Gastroesophageal sphincter (tissue), 4 donors: Measurements from ENCODE around the gene EPHA8. TPM values are rescaled to one million over a fixed set of nuclear protein-coding genes. Genes with fewer than 3 reads are reported as not detected.

ENCODE experiments used
- ATAC-seq: fragments of 150-250 bp; one replicate; pipeline ENCODE4 v1.9.1; 2016; ENCODE audit warnings: mild to moderate bottlenecking, moderate library complexity
- H3K27ac ChIP-seq, 4 donors: fragments of 200-600 bp; sonication (generic) in 3 of 4; 1 replicate in 3 of 4; 2 replicates in 1 of 4; pipeline ENCODE4 v1.5.1; 2016 to 2019
- H3K27me3 ChIP-seq: fragments of 200-600 bp; sonication (generic); one replicate; pipeline ENCODE4 v1.5.1; 2019
- H3K36me3 ChIP-seq, 2 donors: fragments of 200-600 bp; sonication (generic); one replicate each; pipeline ENCODE4 v1.5.1; 2019; ENCODE audit warnings: control low read depth in 1 of 2
- H3K4me1 ChIP-seq, 3 donors: fragments of 200-600 bp; sonication (generic); 1 replicate in 2 of 3; 2 replicates in 1 of 3; pipeline ENCODE4 v1.5.1; 2016 to 2019; ENCODE audit warnings: control low read depth in 2 of 3
- H3K4me3 ChIP-seq, 2 donors: fragments of 200-600 bp; sonication (generic); one replicate each; pipeline ENCODE4 v1.5.1; 2019; ENCODE audit warnings: mild to moderate bottlenecking in 1 of 2, moderate library complexity in 1 of 2
- H3K9me3 ChIP-seq, 3 donors: fragments of 200-600 bp; sonication (generic); one replicate each; pipeline ENCODE4 v1.5.1; 2017 to 2019; ENCODE audit warnings: control low read depth in 2 of 3
- CTCF ChIP-seq, 4 experiments: fragments of 200-600 bp in 2 of 4; fragments of 450-650 bp in 2 of 4; sonication (generic) in 1 of 4; IDR thresholded peaks; one replicate each; pipeline ENCODE4 v1.5.1; 2017 to 2019; ENCODE audit warnings: antibody characterized with exemption in 4 of 4, mild to moderate bottlenecking in 2 of 4, moderate library complexity in 2 of 4
- EP300 ChIP-seq: sonication (generic); formaldehyde crosslinking; IDR thresholded peaks from one replicate; pipeline ENCODE4 v1.6.1; 2017; ENCODE audit warnings: antibody characterized with exemption, mild to moderate bottlenecking
- POLR2A ChIP-seq, 2 donors: fragments of 450-650 bp; IDR thresholded peaks; one replicate each; pipeline ENCODE4 v1.6.1; 2017; ENCODE audit warnings: antibody characterized with exemption in 2 of 2, mild to moderate bottlenecking in 2 of 2, moderate library complexity in 1 of 2
- POLR2AphosphoS5 ChIP-seq: sonication (generic); formaldehyde crosslinking; IDR thresholded peaks from one replicate; pipeline ENCODE4 v1.6.1; 2017; ENCODE audit warnings: antibody characterized with exemption
- WGBS, 2 donors: methylation state at CpG; one replicate each; pipeline ENCODE4 v1.1.5; 2018; ENCODE audit warnings: low coverage in 1 of 2; 5-methylcytosine and 5-hydroxymethylcytosine counted together
- total RNA-seq, 4 donors: library from RNA; depleted of rRNA; stranded (reverse); fragments of >200 nt; gene quantifications; one replicate each; pipeline ENCODE4 v1.1.0, GENCODE V29; 2016

EPHA8 gene
- total RNA-seq, 4 donors from 2014 or later = 0.08 to 0.37 (median 0.13) TPM; not detected in 1

GRCh38 chr1:22585471-22585870 lies 22.2 kb downstream of the EPHA8 start:
- H3K36me3 ChIP-seq = no peaks in the 10 kb centered on the region
- no peak overlapping the region for H3K4me3 ChIP-seq
- ATAC-seq = no peak
- WGBS, 2 donors = 70 to 94% methylated on average over 2 of the region's 4 CpGs
- H3K9me3 ChIP-seq = no peaks in the 10 kb centered on the region
- H3K4me1 ChIP-seq = peaks cover 0 to 5% (median 0%) of the 10 kb centered on the region in 3 donors
- TF ChIP-seq CTCF (IDR thresholded peaks at IDR 0.05) (no peak), POLR2A (IDR thresholded peaks at IDR 0.05) (no peak), EP300 (no peak), POLR2AphosphoS5 (no peak)
- H3K27me3 ChIP-seq = peaks cover 34% of the 10 kb centered on the region
- H3K27ac ChIP-seq = no peak overlapping the region

- TF ChIP-seq POLR2A (IDR thresholded peaks at IDR 0.05) (no peak), CTCF (IDR thresholded peaks at IDR 0.05) (no peak), POLR2AphosphoS5 (no peak), EP300 (no peak)
- H3K9me3 ChIP-seq = no peaks in the 10 kb centered on the region
- H3K27me3 ChIP-seq = peaks cover 42% of the 10 kb centered on the region
- no peak overlapping the region for H3K4me3 ChIP-seq
- H3K4me1 ChIP-seq = peaks cover 0 to 5% (median 0%) of the 10 kb centered on the region in 3 donors
- no peaks in the 10 kb centered on the region for H3K36me3 ChIP-seq
- no peak for ATAC-seq
- H3K27ac ChIP-seq = no peak overlapping the region
- 83 to 91% methylated on average over 1 to 4 of the region's 19 CpGs for WGBS, 2 donors
Observed at GRCh38 chr1:22586356-22587130, 23.3 kb downstream of the EPHA8 start.

GRCh38 chr1:22587247-22587646 lies 24.0 kb downstream of the EPHA8 start:
- no peak for TF ChIP-seq POLR2A (IDR thresholded peaks at IDR 0.05)
- no peak for TF ChIP-seq EP300
- TF ChIP-seq CTCF (IDR thresholded peaks at IDR 0.05) = no peak
- no peak for TF ChIP-seq POLR2AphosphoS5
- 66 to 70% methylated on average over 3 to 6 of the region's 7 CpGs for WGBS, 2 donors
- Histone ChIP-seq H3K27me3 (peaks cover 49% of the 10 kb centered on the region), H3K4me1 (peaks cover 0 to 5% (median 0%) of the 10 kb centered on the region in 3 donors), H3K9me3 (no peaks in the 10 kb centered on the region), H3K27ac (no peak overlapping the region), H3K4me3 (no peak overlapping the region), H3K36me3 (no peaks in the 10 kb centered on the region)
- ATAC-seq = no peak

GRCh38 chr1:22588899-22589422 lies 25.7 kb downstream of the EPHA8 start:
- no peak for ATAC-seq
- Histone ChIP-seq H3K27ac (no peak overlapping the region), H3K9me3 (no peaks in the 10 kb centered on the region), H3K4me1 (no peaks in the 10 kb centered on the region), H3K4me3 (no peak overlapping the region), H3K27me3 (peaks cover 66% of the 10 kb centered on the region), H3K36me3 (no peaks in the 10 kb centered on the region)
- TF ChIP-seq POLR2AphosphoS5 (no peak), EP300 (no peak), CTCF (IDR thresholded peaks at IDR 0.05) (no peak), POLR2A (IDR thresholded peaks at IDR 0.05) (no peak)
- WGBS, 2 donors = 100% methylated on average over 1 of the region's 24 CpGs; no CpG with 5 or more reads in 1 of the 2 donors

GRCh38 chr1:22591576-22591975 lies 28.3 kb downstream of the EPHA8 start:
- Histone ChIP-seq H3K27me3 (peaks cover 83% of the 10 kb centered on the region), H3K4me1 (no peaks in the 10 kb centered on the region), H3K36me3 (no peaks in the 10 kb centered on the region), H3K27ac (no peak overlapping the region), H3K4me3 (no peak overlapping the region), H3K9me3 (no peaks in the 10 kb centered on the region)
- 70 to 80% methylated on average over 1 to 8 of the region's 8 CpGs for WGBS, 2 donors
- TF ChIP-seq CTCF (IDR thresholded peaks at IDR 0.05) = no peak
- TF ChIP-seq POLR2A (IDR thresholded peaks at IDR 0.05) = no peak
- TF ChIP-seq EP300 = no peak
- TF ChIP-seq POLR2AphosphoS5 = no peak
- ATAC-seq = no peak
